DOHH2 (cell line): ENCODE results near the gene ZFP1.

Experiments
- EZH2phosphoT487 ChIP-seq: fragments of 200-600 bp; sonication (generic); IDR thresholded peaks from 2 replicates; pipeline ENCODE4 v1.6.1; 2017; ENCODE audit warnings: borderline replicate concordance, mild to moderate bottlenecking, antibody characterized with exemption, low read length, moderate library complexity, mixed read lengths
- TF ChIP-seq, protein P1 (sequence below): fragments of 200-600 bp; sonication (generic); IDR thresholded peaks from one replicate; pipeline ENCODE4 v1.5.1; 2014; ENCODE audit warnings: antibody characterized with exemption, mild to moderate bottlenecking, low read depth, low read length; ENCODE audit not compliant: poor library complexity, severe bottlenecking

- TF ChIP-seq, protein P1, sequence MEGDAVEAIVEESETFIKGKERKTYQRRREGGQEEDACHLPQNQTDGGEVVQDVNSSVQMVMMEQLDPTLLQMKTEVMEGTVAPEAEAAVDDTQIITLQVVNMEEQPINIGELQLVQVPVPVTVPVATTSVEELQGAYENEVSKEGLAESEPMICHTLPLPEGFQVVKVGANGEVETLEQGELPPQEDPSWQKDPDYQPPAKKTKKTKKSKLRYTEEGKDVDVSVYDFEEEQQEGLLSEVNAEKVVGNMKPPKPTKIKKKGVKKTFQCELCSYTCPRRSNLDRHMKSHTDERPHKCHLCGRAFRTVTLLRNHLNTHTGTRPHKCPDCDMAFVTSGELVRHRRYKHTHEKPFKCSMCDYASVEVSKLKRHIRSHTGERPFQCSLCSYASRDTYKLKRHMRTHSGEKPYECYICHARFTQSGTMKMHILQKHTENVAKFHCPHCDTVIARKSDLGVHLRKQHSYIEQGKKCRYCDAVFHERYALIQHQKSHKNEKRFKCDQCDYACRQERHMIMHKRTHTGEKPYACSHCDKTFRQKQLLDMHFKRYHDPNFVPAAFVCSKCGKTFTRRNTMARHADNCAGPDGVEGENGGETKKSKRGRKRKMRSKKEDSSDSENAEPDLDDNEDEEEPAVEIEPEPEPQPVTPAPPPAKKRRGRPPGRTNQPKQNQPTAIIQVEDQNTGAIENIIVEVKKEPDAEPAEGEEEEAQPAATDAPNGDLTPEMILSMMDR = no peak
- TF ChIP-seq EZH2phosphoT487 = no peak
These were observed at the start of gene ZFP1 for GRCh38 chr16:75148311-75149195.
